T follicular helper cell (primary cell): ENCODE data around the gene DIP2C.

Experiments
- DNase-seq: peaks from one replicate; pipeline ENCODE4 v3.0.0-alpha.2; 2020; ENCODE audit warnings: low read depth

DIP2C gene

GRCh38 chr10:575402-576129 is 113.9 kb downstream of the DIP2C start:
- DNase-seq, result no peak

DNA sequence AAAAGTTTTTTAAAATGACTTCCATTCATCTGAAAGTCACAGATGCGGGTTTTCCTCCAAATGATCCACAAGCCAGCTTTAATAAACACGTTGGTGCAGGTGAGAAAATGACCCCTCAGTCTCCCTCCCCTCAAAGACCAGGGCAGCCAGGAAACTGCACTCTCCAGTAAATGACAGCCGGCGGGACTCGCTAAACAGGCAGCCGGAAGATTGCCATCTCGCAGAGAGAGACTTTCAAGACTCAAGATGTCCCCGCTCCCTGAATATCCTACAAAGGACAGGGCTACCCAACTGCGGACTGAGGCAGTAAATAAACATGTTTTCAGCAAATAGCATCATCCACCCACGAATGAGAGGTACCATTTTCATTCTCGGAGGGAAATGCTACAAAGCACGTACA is 116.8 kb downstream of the DIP2C start:
- no peak for DNase-seq

DNA sequence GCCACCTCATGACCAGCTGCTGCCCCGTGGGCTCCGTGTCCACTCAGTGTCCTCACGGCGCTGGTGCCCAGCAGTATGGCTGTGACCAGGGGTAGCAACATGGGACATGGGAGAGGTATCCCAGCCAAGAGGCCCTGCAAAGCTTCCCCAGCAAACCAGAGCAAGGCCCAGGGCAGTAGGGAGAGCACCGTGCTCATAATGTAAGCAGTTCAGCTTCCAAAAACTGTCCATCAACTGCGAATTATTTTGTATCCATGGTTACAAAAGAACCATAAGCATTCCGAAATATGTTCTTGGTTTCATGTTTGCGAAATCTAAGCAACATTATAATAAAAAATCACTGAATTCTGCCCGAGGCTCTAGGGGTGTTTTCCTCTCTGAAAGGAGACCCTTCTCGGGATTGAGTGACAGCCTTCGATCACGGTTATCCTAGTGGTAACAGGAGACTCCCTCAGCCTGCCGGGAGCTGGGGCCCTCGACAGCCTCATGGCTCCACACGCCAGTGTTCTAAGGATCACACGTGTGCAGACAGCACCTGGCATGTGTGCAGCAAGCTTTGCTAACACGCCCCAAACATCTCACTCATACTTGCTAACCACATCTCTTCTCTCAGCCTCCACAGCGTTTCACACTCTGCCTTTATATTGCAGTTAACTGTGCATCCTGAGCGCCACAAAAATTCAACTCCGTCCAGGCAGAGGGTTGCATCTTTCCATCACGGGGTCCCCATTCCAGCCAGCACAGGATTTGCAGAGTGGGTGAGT is 117.6 kb downstream of the DIP2C start:
- DNase-seq, result no peak

DNA sequence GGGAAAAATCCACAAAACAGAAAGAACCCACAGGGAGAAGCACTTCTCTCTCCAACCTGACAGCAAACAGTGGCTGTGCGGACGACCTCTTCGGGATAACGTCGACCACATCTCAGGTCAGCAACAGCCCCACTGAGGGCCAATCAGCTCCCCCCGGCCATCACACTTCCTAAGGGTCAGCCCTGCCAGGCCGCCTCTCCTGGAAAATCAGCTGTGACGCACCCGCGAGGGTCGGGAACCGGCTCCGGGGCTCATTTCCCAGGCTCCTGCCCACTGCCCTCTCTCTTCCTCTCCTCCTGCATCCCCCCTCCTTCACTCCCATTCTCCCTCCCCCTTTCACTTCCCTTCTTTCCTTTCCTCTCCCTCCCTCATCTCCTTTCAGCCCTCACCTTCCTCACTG is 118.3 kb downstream of the DIP2C start:
- no peak for DNase-seq

GRCh38 chr10:570628-571163 is 118.8 kb downstream of the DIP2C start:
- DNase-seq, result no peak

DNA sequence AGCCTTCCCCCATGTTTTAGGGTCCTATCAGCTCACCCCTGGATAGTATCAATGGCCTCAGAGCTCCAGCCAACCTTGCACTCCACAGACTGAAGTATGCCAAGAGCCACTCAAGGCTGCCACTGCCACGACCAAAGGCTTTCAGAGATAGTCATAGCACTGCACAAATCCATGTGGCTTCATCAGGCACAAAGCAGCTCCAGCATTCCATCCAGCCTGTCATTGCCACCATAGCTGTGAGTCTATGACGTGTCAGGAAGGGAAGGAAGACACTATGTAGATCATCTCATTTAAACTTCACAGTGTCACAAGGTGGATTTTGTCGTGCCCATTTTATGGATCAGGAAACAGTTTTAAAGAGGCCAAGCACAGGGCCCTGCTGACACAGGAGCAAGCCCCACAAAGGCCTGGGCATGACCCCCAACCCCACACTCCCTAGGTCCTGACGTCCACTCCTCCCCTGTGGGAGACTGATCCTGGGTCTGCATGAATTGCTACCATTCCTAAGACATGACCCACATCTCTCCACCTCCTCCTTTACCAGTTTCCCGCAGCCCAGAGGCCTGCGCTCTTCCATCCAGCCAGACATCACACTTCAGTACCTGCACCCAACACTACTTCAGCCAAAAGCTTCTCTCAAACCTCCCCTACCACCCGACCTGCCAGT is 119.4 kb downstream of the DIP2C start:
- DNase-seq, result no peak

- DNase-seq, result no peak
Measured at GRCh38 chr10:568848-569247, 120.6 kb downstream of the DIP2C start.

DNA sequence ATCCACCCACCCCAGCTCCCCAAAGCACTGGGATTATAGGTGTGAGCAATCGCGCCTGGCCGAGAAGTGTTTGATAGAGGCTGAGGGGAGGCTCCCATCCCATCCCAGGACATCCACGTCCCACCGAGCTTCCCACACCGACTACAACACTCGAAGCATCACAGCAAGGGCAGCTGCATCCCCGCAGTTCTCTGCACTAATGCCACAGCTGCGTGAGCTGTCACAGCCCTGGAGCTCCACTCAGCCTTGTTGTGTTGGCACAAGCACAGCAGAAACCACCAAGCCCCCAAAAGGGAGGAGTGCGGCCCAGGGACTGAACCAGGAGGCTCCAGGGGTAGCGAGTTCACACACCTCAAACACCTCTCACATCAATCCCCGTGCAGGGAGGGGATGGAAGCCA is 121.6 kb downstream of the DIP2C start:
- no peak for DNase-seq

- no peak for DNase-seq
Measured at GRCh38 chr10:566241-566885, 123.1 kb downstream of the DIP2C start.

GRCh38 chr10:565676-566075 is 123.8 kb downstream of the DIP2C start:
- no peak for DNase-seq

GRCh38 chr10:565146-565545 is 124.3 kb downstream of the DIP2C start:
- DNase-seq, result no peak

GRCh38 chr10:563827-564226 is 125.6 kb downstream of the DIP2C start:
- no peak for DNase-seq

DNA sequence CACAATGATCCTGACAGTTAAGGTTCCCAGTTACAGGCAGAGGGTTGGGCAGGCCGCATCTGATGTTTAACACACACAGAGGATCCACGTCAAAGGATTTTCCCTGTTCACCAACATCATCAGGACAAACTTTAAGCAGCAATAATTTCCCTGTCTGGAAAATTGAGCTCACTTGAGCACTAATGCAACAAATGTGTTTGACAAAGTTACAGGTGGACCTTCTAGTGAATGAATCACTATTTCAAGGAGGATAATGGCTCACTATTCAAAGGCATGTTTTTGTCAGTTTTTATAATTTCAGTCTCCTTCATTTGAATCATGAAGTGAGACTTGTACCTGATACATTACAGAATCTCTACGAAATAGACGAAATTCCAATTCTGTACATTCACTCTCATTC is 127.3 kb downstream of the DIP2C start:
- no peak for DNase-seq

DNA sequence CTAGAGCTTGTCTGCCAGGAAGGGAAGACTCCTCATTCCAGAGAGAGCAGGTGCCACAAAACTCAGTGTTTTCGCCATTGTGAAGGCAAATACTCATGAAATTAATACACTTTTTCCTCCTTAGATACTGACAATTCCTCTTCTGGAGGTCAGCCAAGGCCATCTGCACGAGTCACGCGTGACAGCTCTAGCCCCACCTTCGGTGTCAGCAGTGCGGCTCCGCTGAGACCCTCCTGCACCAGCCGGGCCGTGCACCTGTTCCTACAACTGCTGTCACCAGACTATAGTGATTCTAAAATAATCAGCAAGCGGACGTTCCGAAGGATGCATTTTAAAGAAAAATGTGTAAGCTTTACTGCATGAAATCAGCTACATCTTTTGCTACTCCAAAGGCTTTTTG is 127.7 kb downstream of the DIP2C start:
- DNase-seq, result no peak

DNA sequence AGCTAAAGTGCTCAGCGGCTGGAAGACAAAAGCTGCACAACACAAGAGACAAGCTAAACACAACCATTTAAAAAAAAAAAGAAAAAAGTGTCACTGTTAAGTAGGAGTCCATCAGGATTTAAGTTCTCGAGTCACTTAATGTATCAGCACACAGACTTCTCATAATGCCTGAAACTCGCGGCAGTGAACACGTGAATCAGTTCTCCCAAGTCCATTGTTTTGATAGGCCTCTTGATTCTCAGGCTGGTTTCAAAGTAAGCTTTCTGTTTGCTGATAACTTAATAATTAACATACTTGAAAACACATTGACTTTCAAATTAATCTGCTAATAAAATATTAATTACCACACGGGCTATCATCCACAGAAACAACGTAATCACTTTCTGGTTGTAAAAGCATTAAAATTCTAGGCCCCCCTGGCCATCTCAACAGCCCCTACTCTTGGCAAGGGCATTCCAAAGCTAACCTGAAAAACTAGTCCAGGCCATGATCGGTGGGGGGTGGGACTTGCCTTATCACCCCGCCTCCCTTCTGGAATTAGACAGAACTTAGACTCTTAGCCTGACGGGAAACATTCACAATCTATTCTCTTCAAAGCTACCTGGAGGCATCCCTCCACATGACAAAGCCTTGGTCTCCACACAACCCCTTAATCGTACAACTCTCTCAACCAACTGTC is 129.0 kb downstream of the DIP2C start:
- DNase-seq, result no peak

- DNase-seq, result no peak
Measured at GRCh38 chr10:559767-560047, 129.8 kb downstream of the DIP2C start.

DNA sequence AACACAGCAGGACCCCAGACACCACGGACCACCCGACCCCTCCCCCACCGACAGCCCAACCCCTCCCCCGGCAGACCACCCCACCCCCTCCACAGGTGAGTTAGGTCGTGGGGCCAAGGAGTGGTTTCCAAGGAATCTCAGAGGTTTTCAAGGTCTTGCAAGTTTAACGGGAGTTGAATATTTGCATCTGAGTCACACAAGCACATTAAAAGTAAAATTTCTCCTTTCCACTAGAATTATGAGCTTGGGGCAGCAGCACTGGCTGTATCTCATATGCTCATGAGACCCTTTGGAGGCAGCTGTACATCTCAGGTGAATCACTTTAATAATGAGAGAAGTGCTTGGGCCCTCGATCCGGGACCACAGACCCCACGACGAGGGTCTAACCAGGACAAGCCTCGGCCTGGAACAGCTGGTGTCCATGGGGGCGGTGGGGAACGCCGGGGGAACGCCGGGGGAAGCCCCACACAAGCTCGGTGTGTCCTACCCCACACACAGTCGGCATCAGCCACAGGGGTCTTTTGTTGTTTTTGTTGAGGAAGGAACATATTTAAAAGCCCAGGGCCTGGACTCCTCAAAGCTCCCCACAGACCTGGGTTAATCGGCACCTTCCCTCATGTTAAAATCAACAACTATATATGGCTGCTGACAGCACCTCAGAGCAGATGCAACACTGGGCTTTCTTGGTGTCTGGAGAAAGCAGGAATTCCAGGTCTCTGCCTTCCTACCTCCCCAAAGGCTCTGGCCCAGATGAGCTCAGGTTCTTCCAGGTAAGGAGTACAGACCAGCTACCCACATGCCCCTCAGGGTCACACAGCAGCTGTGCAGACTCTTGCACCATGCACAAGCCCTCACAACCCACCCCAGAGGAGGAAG is 130.3 kb downstream of the DIP2C start:
- DNase-seq, result no peak

DNA sequence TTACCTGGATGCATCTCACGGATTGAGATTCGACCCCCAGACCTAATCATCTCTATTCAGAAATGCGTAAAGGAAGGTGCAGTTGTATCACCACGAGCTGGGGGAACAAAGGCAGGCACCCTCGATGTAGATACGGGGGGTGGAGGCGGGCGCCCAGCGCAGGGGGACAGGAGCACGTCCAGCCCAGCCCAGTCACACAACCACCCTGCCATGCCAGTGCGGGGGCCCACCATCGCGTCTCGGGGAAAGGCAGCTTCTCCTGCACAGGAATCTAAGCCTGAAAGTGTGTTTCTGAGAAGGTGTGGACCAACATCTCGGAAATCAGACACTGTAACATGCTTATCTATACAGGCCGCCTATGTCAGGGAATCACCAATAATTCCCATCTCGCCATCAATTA is 131.1 kb downstream of the DIP2C start:
- no peak for DNase-seq

- peak; percentile 38 for DNase-seq
Measured at GRCh38 chr10:557792-558328, 131.6 kb downstream of the DIP2C start.

DNA sequence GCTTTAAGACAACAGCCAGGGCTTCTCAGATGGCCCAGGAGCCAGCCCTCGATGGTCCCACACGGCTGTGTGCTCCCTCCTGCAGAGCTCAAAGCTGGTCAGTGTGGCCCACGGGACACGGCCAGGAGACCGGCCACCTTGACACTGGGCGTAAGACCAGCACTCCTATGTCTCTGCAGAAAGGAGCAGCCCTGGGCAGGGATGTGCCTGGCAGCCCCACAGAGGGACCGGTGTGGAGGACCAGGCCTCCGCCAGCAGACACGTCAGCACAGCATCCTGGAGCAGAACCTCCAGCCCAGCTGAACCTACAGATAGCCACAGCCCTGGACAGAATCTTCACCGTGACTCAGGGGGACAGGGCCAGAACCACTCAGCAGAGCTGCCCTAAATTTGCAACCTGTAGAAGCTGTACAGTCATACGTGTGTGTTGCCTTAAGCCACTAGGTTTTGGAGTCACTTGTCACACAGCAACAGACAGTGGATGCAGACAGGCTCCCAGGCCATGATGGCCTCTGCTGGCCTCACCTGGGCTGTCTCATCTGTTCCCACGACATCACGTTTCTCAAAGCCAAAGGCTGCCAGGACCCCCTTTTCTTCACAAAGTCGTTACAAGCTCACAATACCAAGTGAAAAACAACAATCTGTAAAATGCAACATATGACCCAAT is 132.4 kb downstream of the DIP2C start:
- no peak for DNase-seq
